K562 (cell line): ENCODE measurements around the gene ERC2. TPM values are rescaled to one million over a fixed set of nuclear protein-coding genes. Genes with fewer than 3 reads are reported as not detected.

Source experiments
- ATAC-seq: fragments of 200-7000 bp; cut with Tn5 transposase; 3 replicates; pipeline ENCODE4 v1.9.1; 2020; ENCODE audit warnings: moderate library complexity
- BruUV-seq: library from RNA; stranded (reverse); fragments of 400-500 nt; replicated peaks from 2 replicates; lab custom pipeline; 2021; lab: Mats Ljungman, UMichigan
- CTCF ChIA-PET: fragments of 300-600 bp; formaldehyde crosslinking; extraction: SDS; loops from one replicate; lab custom pipeline; 2021; ENCODE audit warnings: low intra/inter-chr PET ratio; lab: Yijun Ruan, JAX
- POLR2A ChIA-PET: fragments of 300-600, 350-650 bp; sonication (Branson Sonifier 250); formaldehyde crosslinking; extraction: SDS; loops from one replicate; lab custom pipeline; 2021; ENCODE audit warnings: antibody characterized with exemption, inconsistent platforms; lab: Yijun Ruan, JAX
- DNase-seq, 4 experiments: peaks; one replicate each; pipeline versions ENCODE4 v3.0.0 to v3.0.0-alpha.2; 2011 to 2018; ENCODE audit warnings: low spot score in 3 of 4, mixed read lengths in 3 of 4; ENCODE audit errors: extremely low read depth in 1 of 4
- FAIRE-seq: peaks from 2 replicates; lab custom pipeline; 2011; peaks lifted over from hg19 to GRCh38; lab: Jason Lieb, UNC
- H2AFZ ChIP-seq: 2 replicates; pipeline ENCODE4 v1.6.0; 2011; ENCODE audit warnings: low read depth, low read length, control low read depth, inconsistent platforms
- H3K27ac ChIP-seq: fragments of 200-600 bp; 3 replicates; pipeline ENCODE4 v1.8.0; 2011; ENCODE audit warnings: low read depth, mild to moderate bottlenecking, control low read depth, inconsistent platforms, low read length, moderate library complexity, mixed read lengths; ENCODE audit errors: extremely low read depth
- H3K27me3 ChIP-seq, 2 experiments: fragments of 300-600 bp in 1 of 2; 2 replicates in 1 of 2; 3 replicates in 1 of 2; pipeline versions ENCODE4 v1.6.0 to v1.8.0; 2011; ENCODE audit warnings: inconsistent platforms in 2 of 2, low read length in 2 of 2, mild to moderate bottlenecking in 1 of 2, mixed read lengths in 1 of 2, moderate library complexity in 1 of 2; ENCODE audit not compliant: control insufficient read depth in 2 of 2, insufficient read depth in 2 of 2
- H3K36me3 ChIP-seq: fragments of 300-600 bp; 3 replicates; pipeline ENCODE4 v1.8.0; 2011; ENCODE audit warnings: mild to moderate bottlenecking, low read length, inconsistent platforms; ENCODE audit not compliant: control insufficient read depth, insufficient read depth
- H3K4me1 ChIP-seq, 2 experiments: fragments of 200-600 bp in 1 of 2; replicated peaks in 1 of 2; 2 replicates in 1 of 2; 3 replicates in 1 of 2; pipeline versions ENCODE4 v1.5.1 to v1.8.0; 2011; ENCODE audit warnings: inconsistent platforms in 2 of 2, low read length in 2 of 2, mild to moderate bottlenecking in 1 of 2, mixed read lengths in 1 of 2, moderate library complexity in 1 of 2; ENCODE audit not compliant: control insufficient read depth in 2 of 2, insufficient read depth in 2 of 2
- H3K4me2 ChIP-seq: 2 replicates; pipeline ENCODE4 v1.6.1; 2011; ENCODE audit warnings: low read length, control low read depth, inconsistent platforms, mixed read lengths; ENCODE audit not compliant: insufficient read depth
- H3K4me3 ChIP-seq: fragments of 200-600 bp; sonication (generic), shearing (Covaris generic); 2 replicates; pipeline ENCODE4 v1.5.1; 2016; ENCODE audit warnings: control low read depth, inconsistent platforms
- H3K79me2 ChIP-seq: fragments of 200-600 bp; 3 replicates; pipeline ENCODE4 v1.8.0; 2011; ENCODE audit warnings: low read length, inconsistent platforms; ENCODE audit not compliant: control insufficient read depth, insufficient read depth
- H3K9ac ChIP-seq, 2 experiments: 2 replicates each; pipeline versions ENCODE4 v1.6.0 to v1.6.1; 2011; ENCODE audit warnings: low read depth in 2 of 2, low read length in 2 of 2, control low read depth in 1 of 2, inconsistent platforms in 1 of 2, mild to moderate bottlenecking in 1 of 2, mixed read lengths in 1 of 2; ENCODE audit not compliant: insufficient read depth in 1 of 2
- H3K9me1 ChIP-seq: one replicate; pipeline ENCODE4 v1.6.0; 2011; ENCODE audit warnings: inconsistent platforms, mild to moderate bottlenecking, low read length, moderate library complexity; ENCODE audit not compliant: control insufficient read depth, insufficient read depth
- H3K9me3 ChIP-seq: replicated peaks from 2 replicates; pipeline ENCODE4 v1.5.1; 2011; ENCODE audit warnings: low read depth, low read length, inconsistent platforms; ENCODE audit not compliant: control insufficient read depth, insufficient read depth
- H4K20me1 ChIP-seq: replicated peaks from 2 replicates; pipeline ENCODE4 v1.6.1; 2011; ENCODE audit warnings: low read length, inconsistent platforms, mixed read lengths; ENCODE audit not compliant: control insufficient read depth, insufficient read depth
- CBFA2T3 ChIP-seq: fragments of 450-650 bp; IDR thresholded peaks from 2 replicates; pipeline ENCODE4 v1.6.1; 2017
- EP300 ChIP-seq: IDR thresholded peaks from 2 replicates; pipeline ENCODE4 v1.6.1; 2012; ENCODE audit warnings: low read length, improper control_type of control experiment
- ETV6 ChIP-seq, 3 experiments: fragments of 150-350 bp in 1 of 3; sonication (generic) in 1 of 3; formaldehyde crosslinking in 1 of 3; IDR thresholded peaks; 2 replicates each; pipeline versions ENCODE4 v1.6.1 to v1.8.0; 2014 to 2022; ENCODE audit warnings: borderline replicate concordance in 2 of 3, low read depth in 2 of 3, antibody characterized with exemption in 1 of 3, low read length in 1 of 3, mild to moderate bottlenecking in 1 of 3, missing genetic modification reagents in 1 of 3
- KHSRP ChIP-seq: fragments of 450-650 bp; IDR thresholded peaks from 2 replicates; pipeline ENCODE4 v1.6.1; 2017
- LARP7 ChIP-seq: fragments of 450-650 bp; IDR thresholded peaks from 2 replicates; pipeline ENCODE4 v1.6.1; 2016
- ZBTB8A ChIP-seq: fragments of 450-650 bp; IDR thresholded peaks from 2 replicates; pipeline ENCODE4 v1.6.1; 2018; ENCODE audit warnings: mild to moderate bottlenecking, moderate library complexity; ENCODE audit not compliant: partially characterized antibody
- ZNF12 ChIP-seq: sonication (generic); formaldehyde crosslinking; IDR thresholded peaks from 2 replicates; pipeline ENCODE4 v1.4.0; 2020; ENCODE audit warnings: mild to moderate bottlenecking, missing genetic modification reagents
- WGBS: fragments of 100-300 bp; shearing (Covaris generic); methylation state at CpG from one replicate; pipeline ENCODE4 v1.1.6; 2016; ENCODE audit warnings: low coverage, mixed read lengths; ENCODE audit not compliant: insufficient coverage; ENCODE audit errors: missing lambda C conversion rate; 5-methylcytosine and 5-hydroxymethylcytosine counted together
- in situ Hi-C: fragments of 300-500 bp; cut with MboI; formaldehyde crosslinking; loops from 4 replicates; pipeline ENCODE4 v1.15.0; 2018; ENCODE audit warnings: inconsistent platforms, mixed read lengths
- intact Hi-C: fragments of 100-400 bp; cut with micrococcal nuclease; formaldehyde crosslinking; loops from 2 replicates; pipeline ENCODE4 v1.14.2; 2022
- polyA plus RNA-seq, 8 experiments: library from polyadenylated mRNA; depleted of rRNA in 4 of 8; stranded (reverse) in 5 of 8; unstranded in 3 of 8; fragments of >200 nt; fragmentation: Nextera tagmentation in 2 of 8; fragmentation: Illumina TruSeq in 1 of 8; extraction: Ambion mirVana in 2 of 8; extraction: Trizol in 1 of 8; gene quantifications; 2 replicates each; pipeline versions ENCODE4 v1.2.1 to v1.2.3, GENCODE V29; 2011 to 2014; ENCODE audit warnings: inconsistent platforms in 1 of 8, missing spikeins in 1 of 8
- total RNA-seq, 7 experiments: library from RNA; depleted of rRNA in 6 of 7; stranded (reverse); fragments of >200 nt in 6 of 7; fragmentation: Illumina TruSeq in 2 of 7; extraction: Trizol in 2 of 7; gene quantifications; 2 replicates each; pipeline versions ENCODE4 v1.2.1 to v1.2.3, GENCODE V29; 2011 to 2021; ENCODE audit warnings: low replicate concordance in 1 of 7
- TF ChIP-seq, protein P1 (sequence below): fragments of 250-450 bp; sonication (Bioruptor Pico); IDR thresholded peaks from 2 replicates; pipeline ENCODE4 v1.4.0; 2020
- TF ChIP-seq, protein P2 (sequence below): fragments of 450-650 bp; IDR thresholded peaks from 2 replicates; pipeline ENCODE4 v1.6.1; 2016; ENCODE audit warnings: low read depth
- TF ChIP-seq, protein P3 (sequence below): fragments of 450-650 bp; IDR thresholded peaks from 2 replicates; pipeline ENCODE4 v1.6.1; 2016; ENCODE audit warnings: antibody characterized with exemption

Gene ERC2
- total and polyA plus RNA-seq, 9 of the 15 experiments (the other 6 are each of a cell fraction or from before 2014, with no cell fraction given), result 0.04 to 0.18 (median 0.07) TPM; not detected in 2

DNA sequence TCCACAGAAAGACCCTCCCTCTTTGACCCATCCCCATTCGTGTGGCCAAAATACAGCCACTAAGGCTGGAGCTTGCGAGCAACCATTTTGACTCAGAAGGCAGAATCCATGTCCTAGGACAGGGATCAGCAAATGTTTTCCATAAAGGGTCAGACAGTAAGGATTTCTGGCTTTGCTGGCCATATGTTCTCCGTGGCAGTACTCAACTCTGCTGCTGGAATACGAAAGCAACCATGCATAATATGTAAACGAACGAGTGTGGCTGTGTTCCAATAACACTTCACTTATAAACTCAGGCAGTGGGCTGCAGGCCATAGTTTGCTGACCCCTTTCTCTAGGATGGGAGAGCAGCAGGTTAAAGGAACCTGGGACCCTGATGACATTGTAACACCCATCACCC lies 903.5 kb downstream of the ERC2 start:
- ChIA-PET CTCF (no interaction called here), POLR2A (no interaction called here)
- H3K27ac ChIP-seq, result no peak overlapping the region
- H3K4me3 ChIP-seq, result no peak overlapping the region
- no peaks in the 10 kb centered on the region for H3K27me3 ChIP-seq
- ATAC-seq (no peak), DNase-seq (no peak), FAIRE-seq (no peak)
- no peaks in the 10 kb centered on the region for H3K4me1 ChIP-seq
- no peaks in the 10 kb centered on the region for H4K20me1 ChIP-seq
- H3K9me3 ChIP-seq, result no peaks in the 10 kb centered on the region
- H3K9ac ChIP-seq, result no peak overlapping the region
- intact Hi-C loops, result no loop called here
- TF ChIP-seq, protein P1, sequence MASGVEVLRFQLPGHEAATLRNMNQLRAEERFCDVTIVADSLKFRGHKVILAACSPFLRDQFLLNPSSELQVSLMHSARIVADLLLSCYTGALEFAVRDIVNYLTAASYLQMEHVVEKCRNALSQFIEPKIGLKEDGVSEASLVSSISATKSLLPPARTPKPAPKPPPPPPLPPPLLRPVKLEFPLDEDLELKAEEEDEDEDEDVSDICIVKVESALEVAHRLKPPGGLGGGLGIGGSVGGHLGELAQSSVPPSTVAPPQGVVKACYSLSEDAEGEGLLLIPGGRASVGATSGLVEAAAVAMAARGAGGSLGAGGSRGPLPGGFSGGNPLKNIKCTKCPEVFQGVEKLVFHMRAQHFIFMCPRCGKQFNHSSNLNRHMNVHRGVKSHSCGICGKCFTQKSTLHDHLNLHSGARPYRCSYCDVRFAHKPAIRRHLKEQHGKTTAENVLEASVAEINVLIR, result no peak
- TF ChIP-seq ZNF12 (CRISPR knock-in tag), result no peak
- TF ChIP-seq, protein P2, sequence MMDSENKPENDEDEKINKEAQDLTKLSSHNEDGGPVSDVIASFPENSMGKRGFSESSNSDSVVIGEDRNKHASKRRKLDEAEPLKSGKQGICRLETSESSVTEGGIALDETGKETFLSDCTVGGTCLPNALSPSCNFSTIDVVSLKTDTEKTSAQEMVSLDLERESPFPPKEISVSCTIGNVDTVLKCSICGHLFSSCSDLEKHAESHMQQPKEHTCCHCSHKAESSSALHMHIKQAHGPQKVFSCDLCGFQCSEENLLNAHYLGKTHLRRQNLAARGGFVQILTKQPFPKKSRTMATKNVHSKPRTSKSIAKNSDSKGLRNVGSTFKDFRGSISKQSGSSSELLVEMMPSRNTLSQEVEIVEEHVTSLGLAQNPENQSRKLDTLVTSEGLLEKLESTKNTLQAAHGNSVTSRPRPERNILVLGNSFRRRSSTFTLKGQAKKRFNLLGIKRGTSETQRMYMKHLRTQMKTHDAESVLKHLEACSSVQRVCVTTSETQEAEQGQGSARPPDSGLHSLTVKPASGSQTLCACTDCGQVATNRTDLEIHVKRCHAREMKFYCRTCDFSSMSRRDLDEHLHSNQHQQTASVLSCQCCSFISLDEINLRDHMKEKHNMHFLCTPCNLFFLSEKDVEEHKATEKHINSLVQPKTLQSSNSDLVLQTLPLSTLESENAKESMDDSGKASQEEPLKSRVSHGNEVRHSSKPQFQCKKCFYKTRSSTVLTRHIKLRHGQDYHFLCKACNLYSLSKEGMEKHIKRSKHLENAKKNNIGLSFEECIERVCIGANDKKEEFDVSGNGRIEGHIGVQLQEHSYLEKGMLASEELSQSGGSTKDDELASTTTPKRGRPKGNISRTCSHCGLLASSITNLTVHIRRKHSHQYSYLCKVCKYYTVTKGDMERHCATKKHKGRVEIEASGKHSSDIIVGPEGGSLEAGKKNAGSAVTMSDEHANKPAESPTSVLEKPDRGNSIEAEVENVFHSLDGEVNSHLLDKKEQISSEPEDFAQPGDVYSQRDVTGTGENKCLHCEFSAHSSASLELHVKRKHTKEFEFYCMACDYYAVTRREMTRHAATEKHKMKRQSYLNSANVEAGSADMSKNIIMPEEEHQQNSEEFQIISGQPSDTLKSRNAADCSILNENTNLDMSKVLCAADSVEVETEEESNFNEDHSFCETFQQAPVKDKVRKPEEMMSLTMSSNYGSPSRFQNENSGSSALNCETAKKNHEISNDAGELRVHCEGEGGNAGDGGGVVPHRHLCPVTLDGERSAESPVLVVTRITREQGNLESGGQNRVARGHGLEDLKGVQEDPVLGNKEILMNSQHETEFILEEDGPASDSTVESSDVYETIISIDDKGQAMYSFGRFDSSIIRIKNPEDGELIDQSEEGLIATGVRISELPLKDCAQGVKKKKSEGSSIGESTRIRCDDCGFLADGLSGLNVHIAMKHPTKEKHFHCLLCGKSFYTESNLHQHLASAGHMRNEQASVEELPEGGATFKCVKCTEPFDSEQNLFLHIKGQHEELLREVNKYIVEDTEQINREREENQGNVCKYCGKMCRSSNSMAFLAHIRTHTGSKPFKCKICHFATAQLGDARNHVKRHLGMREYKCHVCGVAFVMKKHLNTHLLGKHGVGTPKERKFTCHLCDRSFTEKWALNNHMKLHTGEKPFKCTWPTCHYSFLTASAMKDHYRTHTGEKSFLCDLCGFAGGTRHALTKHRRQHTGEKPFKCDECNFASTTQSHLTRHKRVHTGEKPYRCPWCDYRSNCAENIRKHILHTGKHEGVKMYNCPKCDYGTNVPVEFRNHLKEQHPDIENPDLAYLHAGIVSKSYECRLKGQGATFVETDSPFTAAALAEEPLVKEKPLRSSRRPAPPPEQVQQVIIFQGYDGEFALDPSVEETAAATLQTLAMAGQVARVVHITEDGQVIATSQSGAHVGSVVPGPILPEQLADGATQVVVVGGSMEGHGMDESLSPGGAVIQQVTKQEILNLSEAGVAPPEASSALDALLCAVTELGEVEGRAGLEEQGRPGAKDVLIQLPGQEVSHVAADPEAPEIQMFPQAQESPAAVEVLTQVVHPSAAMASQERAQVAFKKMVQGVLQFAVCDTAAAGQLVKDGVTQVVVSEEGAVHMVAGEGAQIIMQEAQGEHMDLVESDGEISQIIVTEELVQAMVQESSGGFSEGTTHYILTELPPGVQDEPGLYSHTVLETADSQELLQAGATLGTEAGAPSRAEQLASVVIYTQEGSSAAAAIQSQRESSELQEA, result no peak
- TF ChIP-seq LARP7, result no peak
- TF ChIP-seq, protein P3, sequence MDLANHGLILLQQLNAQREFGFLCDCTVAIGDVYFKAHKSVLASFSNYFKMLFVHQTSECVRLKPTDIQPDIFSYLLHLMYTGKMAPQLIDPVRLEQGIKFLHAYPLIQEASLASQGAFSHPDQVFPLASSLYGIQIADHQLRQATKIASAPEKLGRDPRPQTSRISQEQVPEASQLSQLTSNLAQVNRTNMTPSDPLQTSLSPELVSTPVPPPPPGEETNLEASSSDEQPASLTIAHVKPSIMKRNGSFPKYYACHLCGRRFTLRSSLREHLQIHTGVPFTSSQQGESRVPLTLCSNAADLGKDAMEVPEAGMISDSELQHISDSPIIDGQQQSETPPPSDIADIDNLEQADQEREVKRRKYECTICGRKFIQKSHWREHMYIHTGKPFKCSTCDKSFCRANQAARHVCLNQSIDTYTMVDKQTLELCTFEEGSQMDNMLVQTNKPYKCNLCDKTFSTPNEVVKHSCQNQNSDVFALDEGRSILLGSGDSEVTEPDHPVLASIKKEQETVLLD, result no peak
- no peak for TF ChIP-seq KHSRP
- no peak for TF ChIP-seq ZBTB8A
- no peak for TF ChIP-seq CBFA2T3
- no peak for TF ChIP-seq ETV6 (IDR thresholded peaks at IDR 0.05; ENCODE audit: borderline replicate concordance in 1 of 2, low read depth in 2 of 2, low read length in 1 of 2)
- no peak for TF ChIP-seq ETV6 (CRISPR knock-in tag; IDR thresholded peaks at IDR 0.05; ENCODE audit: borderline replicate concordance)
- no peak for TF ChIP-seq EP300
- WGBS, result 0% methylated on average over 6 of the region's 6 CpGs
- H3K9me1 ChIP-seq, result no peaks in the 10 kb centered on the region
- no peaks in the 10 kb centered on the region for H3K36me3 ChIP-seq
- H3K79me2 ChIP-seq, result no peaks in the 10 kb centered on the region
- no TSS peak for BruUV-seq
- in situ Hi-C loops, result no loop called here
- no peak overlapping the region for H2AFZ ChIP-seq
- H3K4me2 ChIP-seq, result no peak overlapping the region
